ENCODE data around the gene ITGA2B.

- TF ChIP-seq POLR2AphosphoS5 (IDR thresholded peaks at IDR 0.05) (no peak), CTCF (IDR thresholded peaks at IDR 0.05) (no peak), EP300 (IDR thresholded peaks at IDR 0.05) (no peak), POLR2A (IDR thresholded peaks at IDR 0.05) (no peak)
These were observed 30.4 kb downstream of the ITGA2B start for GRCh38 chr17:44359006-44359405.

Measured in upper lobe of left lung (tissue), 4 donors.